ENCODE data around the gene BAK1. TPM values are rescaled to one million over a fixed set of nuclear protein-coding genes. Genes with fewer than 3 reads are reported as not detected.

BAK1 gene
- total and polyA plus RNA-seq, 2 experiments from 2014 or later = 18.6 to 33.1 TPM

Small RNAs within 50 kb of the gene (small RNA-seq; reads per million reads assigned to genes)
- gene RF00017 = not detected

Other genes starting within 250 kb of the BAK1 start
- gene KIFC1, start 188.5 kb downstream of the BAK1 start, total RNA-seq = 6.9 and 12.7 TPM in 2 replicates
- 6.1 and 6.6 TPM in 2 replicates for gene KIFC1, start 188.5 kb downstream of the BAK1 start, polyA plus RNA-seq
- gene PHF1, start 169.3 kb downstream of the BAK1 start, total RNA-seq = 37.2 and 44.4 TPM in 2 replicates
- gene PHF1, start 169.3 kb downstream of the BAK1 start, polyA plus RNA-seq = 42.4 and 53.0 TPM in 2 replicates
- gene CUTA, start 162.2 kb downstream of the BAK1 start, total RNA-seq = 121 and 150 TPM in 2 replicates
- gene CUTA, start 162.2 kb downstream of the BAK1 start, polyA plus RNA-seq = 349 and 357 TPM in 2 replicates
- 5.3 and 6.6 TPM in 2 replicates for gene SYNGAP1, start 160.2 kb downstream of the BAK1 start, total RNA-seq
- gene SYNGAP1, start 160.2 kb downstream of the BAK1 start, polyA plus RNA-seq = 4.9 and 5.7 TPM in 2 replicates
- gene ZBTB9, start 125.7 kb downstream of the BAK1 start, total RNA-seq = 5.1 and 6.2 TPM in 2 replicates
- 5.0 and 6.7 TPM in 2 replicates for gene ZBTB9, start 125.7 kb downstream of the BAK1 start, polyA plus RNA-seq
- 27.3 and 39.6 TPM in 2 replicates for gene ITPR3, start 41.0 kb upstream of the BAK1 start, total RNA-seq
- gene ITPR3, start 41.0 kb upstream of the BAK1 start, polyA plus RNA-seq = 14.8 and 16.5 TPM in 2 replicates
- 33.0 and 44.7 TPM in 2 replicates for gene UQCC2, start 131.4 kb upstream of the BAK1 start, total RNA-seq
- gene UQCC2, start 131.4 kb upstream of the BAK1 start, polyA plus RNA-seq = 147 and 151 TPM in 2 replicates
- gene IP6K3, start 166.6 kb upstream of the BAK1 start, total RNA-seq = 7.9 and 9.5 TPM in 2 replicates
- 21.1 and 25.3 TPM in 2 replicates for gene IP6K3, start 166.6 kb upstream of the BAK1 start, polyA plus RNA-seq
- 38.1 and 41.5 TPM in 2 replicates for gene LEMD2, start 208.9 kb upstream of the BAK1 start, total RNA-seq
- gene LEMD2, start 208.9 kb upstream of the BAK1 start, polyA plus RNA-seq = 66.3 and 68.2 TPM in 2 replicates
- 2.3 and 6.7 TPM in 2 replicates for gene MLN, start 223.7 kb upstream of the BAK1 start, total RNA-seq
- 0.86 and 1.1 TPM in 2 replicates for gene MLN, start 223.7 kb upstream of the BAK1 start, polyA plus RNA-seq

All from hepatocyte (in vitro differentiated cells).